K562 (cell line): Measurements from ENCODE around the gene HIRIP3. TPM values are rescaled to one million over a fixed set of nuclear protein-coding genes. Genes with fewer than 3 reads are reported as not detected.

Source experiments
- BRCA1 ChIP-seq, 2 experiments: fragments of 450-650 bp in 1 of 2; sonication (generic) in 1 of 2; formaldehyde crosslinking in 1 of 2; IDR thresholded peaks; 2 replicates each; pipeline versions ENCODE4 v1.5.0 to v1.6.1; 2017 to 2020; ENCODE audit warnings: mild to moderate bottlenecking in 1 of 2, missing genetic modification reagents in 1 of 2
- BRF1 ChIP-seq: IDR thresholded peaks from 3 replicates; pipeline ENCODE4 v1.6.1; 2011; ENCODE audit warnings: borderline replicate concordance, mild to moderate bottlenecking; ENCODE audit not compliant: insufficient read length; ENCODE audit errors: extremely low read depth
- CREBBP ChIP-seq: IDR thresholded peaks from one replicate; pipeline ENCODE4 v1.6.1; 2012; ENCODE audit warnings: low read depth, mild to moderate bottlenecking, control low read depth, inconsistent platforms, low read length
- CSDE1 ChIP-seq, 2 experiments: fragments of 450-650 bp; IDR thresholded peaks; 2 replicates each; pipeline ENCODE4 v1.6.1; 2016; ENCODE audit warnings: mild to moderate bottlenecking in 1 of 2
- GABPA ChIP-seq: fragments of 200-800 bp; sonication (Bioruptor generic); conservative IDR thresholded peaks from 2 replicates; pipeline ENCODE4 v1.6.1; 2016; ENCODE audit warnings: low read depth, missing genetic modification characterization, missing compliant biosample characterization
- JUNB ChIP-seq: fragments of 450-650 bp; formaldehyde crosslinking; conservative IDR thresholded peaks from 2 replicates; pipeline ENCODE4 v1.4.0; 2020; ENCODE audit warnings: mild to moderate bottlenecking
- KDM5B ChIP-seq: fragments of 200-600 bp; sonication (generic); IDR thresholded peaks from 2 replicates; pipeline ENCODE4 v1.6.1; 2012; ENCODE audit warnings: low read depth, mild to moderate bottlenecking, moderate library complexity, low read length, control low read depth, inconsistent platforms; ENCODE audit not compliant: insufficient replicate concordance
- MAFG ChIP-seq: fragments of 450-650 bp; conservative IDR thresholded peaks from 2 replicates; pipeline ENCODE4 v1.6.1; 2016; ENCODE audit warnings: missing genetic modification characterization, missing compliant biosample characterization
- NR3C1 ChIP-seq: sonication (generic); formaldehyde crosslinking; IDR thresholded peaks from 2 replicates; pipeline ENCODE4 v1.8.1; 2022; ENCODE audit warnings: missing genetic modification reagents
- PCBP2 ChIP-seq: fragments of 200-400 bp; formaldehyde crosslinking; IDR thresholded peaks from 2 replicates; pipeline ENCODE4 v1.6.1; 2018; ENCODE audit warnings: low read length, low read depth, mild to moderate bottlenecking, moderate library complexity; ENCODE audit not compliant: poor library complexity, severe bottlenecking
- PTTG1 ChIP-seq: fragments of 450-650 bp; IDR thresholded peaks from 2 replicates; pipeline ENCODE4 v1.6.1; 2016; ENCODE audit warnings: low read depth, mild to moderate bottlenecking, missing genetic modification characterization, missing compliant biosample characterization
- RBM15 ChIP-seq: fragments of 200-400 bp; formaldehyde crosslinking; IDR thresholded peaks from 2 replicates; pipeline ENCODE4 v1.6.1; 2018; ENCODE audit warnings: mild to moderate bottlenecking, low read length, moderate library complexity; ENCODE audit not compliant: insufficient read depth
- SIN3B ChIP-seq: fragments of 450-650 bp; IDR thresholded peaks from 2 replicates; pipeline ENCODE4 v1.6.1; 2017; ENCODE audit warnings: low read depth, mild to moderate bottlenecking, moderate library complexity
- SRSF9 ChIP-seq: fragments of 200-400 bp; formaldehyde crosslinking; IDR thresholded peaks from 2 replicates; pipeline ENCODE4 v1.6.1; 2017; ENCODE audit warnings: low read depth, low read length, borderline replicate concordance
- TBL1XR1 ChIP-seq, 2 experiments: IDR thresholded peaks; 2 replicates each; pipeline ENCODE4 v1.6.1; 2012; ENCODE audit warnings: improper control_type of control experiment in 2 of 2, low read length in 2 of 2, mild to moderate bottlenecking in 1 of 2
- THRB ChIP-seq: fragments of 450-650 bp; formaldehyde crosslinking; conservative IDR thresholded peaks from 2 replicates; pipeline ENCODE4 v1.4.0; 2022; ENCODE audit warnings: mild to moderate bottlenecking, missing genetic modification characterization
- ZC3H4 ChIP-seq: sonication (generic); formaldehyde crosslinking; IDR thresholded peaks from 2 replicates; pipeline ENCODE4 v1.9.0; 2021; ENCODE audit warnings: missing genetic modification reagents, borderline replicate concordance
- ZKSCAN1 ChIP-seq: fragments of 150-350 bp; IDR thresholded peaks from 2 replicates; pipeline ENCODE4 v1.6.1; 2016; ENCODE audit warnings: low read depth, low read length
- ZNF12 ChIP-seq: sonication (generic); formaldehyde crosslinking; IDR thresholded peaks from 2 replicates; pipeline ENCODE4 v1.4.0; 2020; ENCODE audit warnings: mild to moderate bottlenecking, missing genetic modification reagents
- ZNF785 ChIP-seq: fragments of 250-450 bp; sonication (Bioruptor Pico); IDR thresholded peaks from 2 replicates; pipeline ENCODE4 v1.4.0; 2020; ENCODE audit warnings: mild to moderate bottlenecking
- polyA plus RNA-seq, 8 experiments: library from polyadenylated mRNA; depleted of rRNA in 4 of 8; stranded (reverse) in 5 of 8; unstranded in 3 of 8; fragments of >200 nt; fragmentation: Nextera tagmentation in 2 of 8; fragmentation: Illumina TruSeq in 1 of 8; extraction: Ambion mirVana in 2 of 8; extraction: Trizol in 1 of 8; gene quantifications; 2 replicates each; pipeline versions ENCODE4 v1.2.1 to v1.2.3, GENCODE V29; 2011 to 2014; ENCODE audit warnings: inconsistent platforms in 1 of 8, missing spikeins in 1 of 8
- total RNA-seq, 7 experiments: library from RNA; depleted of rRNA in 6 of 7; stranded (reverse); fragments of >200 nt in 6 of 7; fragmentation: Illumina TruSeq in 2 of 7; extraction: Trizol in 2 of 7; gene quantifications; 2 replicates each; pipeline versions ENCODE4 v1.2.1 to v1.2.3, GENCODE V29; 2011 to 2021; ENCODE audit warnings: low replicate concordance in 1 of 7
- TF ChIP-seq, protein P1 (sequence below), 2 experiments: fragments of 450-650 bp in 1 of 2; IDR thresholded peaks; 2 replicates each; pipeline ENCODE4 v1.6.1; 2011 to 2017; ENCODE audit warnings: low read depth in 2 of 2, antibody characterized with exemption in 1 of 2, borderline replicate concordance in 1 of 2, low read length in 1 of 2, mild to moderate bottlenecking in 1 of 2, mixed read lengths in 1 of 2; ENCODE audit not compliant: control insufficient read depth in 1 of 2
- TF ChIP-seq, protein P2 (sequence below): IDR thresholded peaks from 3 replicates; pipeline ENCODE4 v1.6.1; 2011; ENCODE audit warnings: borderline replicate concordance, mild to moderate bottlenecking; ENCODE audit not compliant: insufficient read length, insufficient read depth

HIRIP3 gene
- total and polyA plus RNA-seq, 9 of the 15 experiments (the other 6 are each of a cell fraction or from before 2014, with no cell fraction given) = 3.3 to 38.2 (median 18.2) TPM

GRCh38 chr16:29943846-29944799 is 51.3 kb downstream of the HIRIP3 start (continued):
- TF ChIP-seq THRB (CRISPR knock-in tag) (0 out of 2 replicates have a peak, but pooled peaks have one; percentile 11), SRSF9 (no peak), ZNF12 (CRISPR knock-in tag) (no peak), PCBP2 (no peak), KDM5B (no peak), BRCA1 (IDR thresholded peaks at IDR 0.05) (no peak), BRCA1 (CRISPR knock-in tag; IDR thresholded peaks at IDR 0.05) (no peak), ZC3H4 (CRISPR knock-in tag) (no peak), CSDE1 (IDR thresholded peaks at IDR 0.05) (no peak), SIN3B (no peak), TBL1XR1 (IDR thresholded peaks at IDR 0.05; ENCODE audit: low read length in 2 of 2) (no peak), PTTG1 (tag) (no peak), ZNF785 (no peak), MAFG (tag) (no peak), BRF1 (no peak), RBM15 (no peak), NR3C1 (CRISPR knock-in tag) (no peak), CREBBP (no peak), ZKSCAN1 (no peak), JUNB (no peak), GABPA (tag) (no peak)
- TF ChIP-seq, protein P1, sequence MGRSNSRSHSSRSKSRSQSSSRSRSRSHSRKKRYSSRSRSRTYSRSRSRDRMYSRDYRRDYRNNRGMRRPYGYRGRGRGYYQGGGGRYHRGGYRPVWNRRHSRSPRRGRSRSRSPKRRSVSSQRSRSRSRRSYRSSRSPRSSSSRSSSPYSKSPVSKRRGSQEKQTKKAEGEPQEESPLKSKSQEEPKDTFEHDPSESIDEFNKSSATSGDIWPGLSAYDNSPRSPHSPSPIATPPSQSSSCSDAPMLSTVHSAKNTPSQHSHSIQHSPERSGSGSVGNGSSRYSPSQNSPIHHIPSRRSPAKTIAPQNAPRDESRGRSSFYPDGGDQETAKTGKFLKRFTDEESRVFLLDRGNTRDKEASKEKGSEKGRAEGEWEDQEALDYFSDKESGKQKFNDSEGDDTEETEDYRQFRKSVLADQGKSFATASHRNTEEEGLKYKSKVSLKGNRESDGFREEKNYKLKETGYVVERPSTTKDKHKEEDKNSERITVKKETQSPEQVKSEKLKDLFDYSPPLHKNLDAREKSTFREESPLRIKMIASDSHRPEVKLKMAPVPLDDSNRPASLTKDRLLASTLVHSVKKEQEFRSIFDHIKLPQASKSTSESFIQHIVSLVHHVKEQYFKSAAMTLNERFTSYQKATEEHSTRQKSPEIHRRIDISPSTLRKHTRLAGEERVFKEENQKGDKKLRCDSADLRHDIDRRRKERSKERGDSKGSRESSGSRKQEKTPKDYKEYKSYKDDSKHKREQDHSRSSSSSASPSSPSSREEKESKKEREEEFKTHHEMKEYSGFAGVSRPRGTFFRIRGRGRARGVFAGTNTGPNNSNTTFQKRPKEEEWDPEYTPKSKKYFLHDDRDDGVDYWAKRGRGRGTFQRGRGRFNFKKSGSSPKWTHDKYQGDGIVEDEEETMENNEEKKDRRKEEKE (IDR thresholded peaks at IDR 0.05; ENCODE audit: borderline replicate concordance in 1 of 2, control insufficient read depth in 1 of 2, low read depth in 2 of 2, low read length in 1 of 2) = no peak
- TF ChIP-seq, protein P2, sequence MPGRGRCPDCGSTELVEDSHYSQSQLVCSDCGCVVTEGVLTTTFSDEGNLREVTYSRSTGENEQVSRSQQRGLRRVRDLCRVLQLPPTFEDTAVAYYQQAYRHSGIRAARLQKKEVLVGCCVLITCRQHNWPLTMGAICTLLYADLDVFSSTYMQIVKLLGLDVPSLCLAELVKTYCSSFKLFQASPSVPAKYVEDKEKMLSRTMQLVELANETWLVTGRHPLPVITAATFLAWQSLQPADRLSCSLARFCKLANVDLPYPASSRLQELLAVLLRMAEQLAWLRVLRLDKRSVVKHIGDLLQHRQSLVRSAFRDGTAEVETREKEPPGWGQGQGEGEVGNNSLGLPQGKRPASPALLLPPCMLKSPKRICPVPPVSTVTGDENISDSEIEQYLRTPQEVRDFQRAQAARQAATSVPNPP = no peak
